ENCODE measurements around the gene FBXO34. TPM values are rescaled to one million over a fixed set of nuclear protein-coding genes. Genes with fewer than 3 reads are reported as not detected.

The FBXO34 gene, protein sequence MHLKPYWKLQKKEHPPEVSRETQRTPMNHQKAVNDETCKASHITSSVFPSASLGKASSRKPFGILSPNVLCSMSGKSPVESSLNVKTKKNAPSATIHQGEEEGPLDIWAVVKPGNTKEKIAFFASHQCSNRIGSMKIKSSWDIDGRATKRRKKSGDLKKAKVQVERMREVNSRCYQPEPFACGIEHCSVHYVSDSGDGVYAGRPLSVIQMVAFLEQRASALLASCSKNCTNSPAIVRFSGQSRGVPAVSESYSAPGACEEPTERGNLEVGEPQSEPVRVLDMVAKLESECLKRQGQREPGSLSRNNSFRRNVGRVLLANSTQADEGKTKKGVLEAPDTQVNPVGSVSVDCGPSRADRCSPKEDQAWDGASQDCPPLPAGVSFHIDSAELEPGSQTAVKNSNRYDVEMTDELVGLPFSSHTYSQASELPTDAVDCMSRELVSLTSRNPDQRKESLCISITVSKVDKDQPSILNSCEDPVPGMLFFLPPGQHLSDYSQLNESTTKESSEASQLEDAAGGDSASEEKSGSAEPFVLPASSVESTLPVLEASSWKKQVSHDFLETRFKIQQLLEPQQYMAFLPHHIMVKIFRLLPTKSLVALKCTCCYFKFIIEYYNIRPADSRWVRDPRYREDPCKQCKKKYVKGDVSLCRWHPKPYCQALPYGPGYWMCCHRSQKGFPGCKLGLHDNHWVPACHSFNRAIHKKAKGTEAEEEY
- 39.6 TPM for total RNA-seq

DNA sequence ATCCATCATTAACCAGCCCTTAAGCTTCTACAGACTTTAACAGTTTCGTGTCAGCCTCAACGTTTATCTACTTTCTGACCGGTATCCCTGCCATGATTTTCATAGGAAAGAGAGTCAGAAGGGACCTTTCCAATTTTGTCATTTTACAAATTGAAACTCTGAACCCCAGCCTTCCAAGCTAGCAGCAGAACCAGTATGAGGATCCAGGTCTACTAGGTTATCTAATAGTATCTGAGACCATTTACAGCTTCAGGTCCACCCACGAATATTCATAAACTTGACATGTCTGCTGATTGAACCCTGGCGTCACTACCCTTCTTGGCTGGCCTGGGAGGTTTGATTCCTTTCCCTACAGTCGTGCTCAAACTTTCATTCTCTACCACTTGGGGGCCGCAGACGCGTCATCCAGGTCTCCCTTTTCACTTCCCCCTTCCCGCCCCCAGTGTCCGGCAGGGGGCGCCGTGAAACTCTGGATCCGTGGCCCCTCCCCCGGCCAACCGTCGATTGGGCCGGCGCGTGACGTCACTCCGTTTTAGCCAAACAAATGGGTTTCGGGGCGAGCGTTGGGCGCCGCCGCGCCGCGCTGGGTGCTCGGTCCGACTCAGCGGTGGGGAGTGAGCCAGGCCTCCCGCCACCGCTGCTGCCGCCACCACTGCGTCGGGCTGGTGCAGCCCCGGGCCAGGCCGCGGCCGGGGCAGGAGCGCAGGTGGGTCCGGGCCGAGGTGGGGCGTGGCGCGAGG lies at the start of gene FBXO34:
TSS of gene FBXO34 (plus strand) at position 590 of the 740 bp plus-strand sequence. CDS start 78,970 bp downstream, outside the sequence.

Small RNA genes within 50 kb of the gene (small RNA-seq; reads per million reads assigned to genes)
- not detected for gene AL356801.1 (ENCODE audit: low replicate concordance)

Other genes with a start within 250 kb of the FBXO34 start
- 6.4 TPM for gene WDHD1, start 244.3 kb upstream of the FBXO34 start, total RNA-seq
- 13.3 TPM for gene SOCS4, start 244.2 kb upstream of the FBXO34 start, total RNA-seq
- 31.8 TPM for gene MAPK1IP1L, start 219.8 kb upstream of the FBXO34 start, total RNA-seq
- gene LGALS3, start 142.2 kb upstream of the FBXO34 start, total RNA-seq = 41.8 TPM
- 9.5 TPM for gene DLGAP5, start 79.8 kb upstream of the FBXO34 start, total RNA-seq
- gene ATG14, start 140.4 kb downstream of the FBXO34 start, total RNA-seq = 18.5 TPM
- not detected for gene TBPL2, start 169.2 kb downstream of the FBXO34 start, total RNA-seq

Data from metanephros (tissue), 2 donors.